GM20000 (cell line): ENCODE results near the gene CCDC68.

Source experiments
- DNase-seq: peaks from one replicate; pipeline ENCODE4 v3.0.0; 2012; ENCODE audit warnings: low spot score
- CTCF ChIP-seq: IDR thresholded peaks from 2 replicates; pipeline ENCODE4 v1.5.1; 2012; ENCODE audit warnings: mild to moderate bottlenecking, control low read depth; ENCODE audit errors: extremely low read depth, missing control alignments

Gene CCDC68, protein sequence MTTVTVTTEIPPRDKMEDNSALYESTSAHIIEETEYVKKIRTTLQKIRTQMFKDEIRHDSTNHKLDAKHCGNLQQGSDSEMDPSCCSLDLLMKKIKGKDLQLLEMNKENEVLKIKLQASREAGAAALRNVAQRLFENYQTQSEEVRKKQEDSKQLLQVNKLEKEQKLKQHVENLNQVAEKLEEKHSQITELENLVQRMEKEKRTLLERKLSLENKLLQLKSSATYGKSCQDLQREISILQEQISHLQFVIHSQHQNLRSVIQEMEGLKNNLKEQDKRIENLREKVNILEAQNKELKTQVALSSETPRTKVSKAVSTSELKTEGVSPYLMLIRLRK

DNA sequence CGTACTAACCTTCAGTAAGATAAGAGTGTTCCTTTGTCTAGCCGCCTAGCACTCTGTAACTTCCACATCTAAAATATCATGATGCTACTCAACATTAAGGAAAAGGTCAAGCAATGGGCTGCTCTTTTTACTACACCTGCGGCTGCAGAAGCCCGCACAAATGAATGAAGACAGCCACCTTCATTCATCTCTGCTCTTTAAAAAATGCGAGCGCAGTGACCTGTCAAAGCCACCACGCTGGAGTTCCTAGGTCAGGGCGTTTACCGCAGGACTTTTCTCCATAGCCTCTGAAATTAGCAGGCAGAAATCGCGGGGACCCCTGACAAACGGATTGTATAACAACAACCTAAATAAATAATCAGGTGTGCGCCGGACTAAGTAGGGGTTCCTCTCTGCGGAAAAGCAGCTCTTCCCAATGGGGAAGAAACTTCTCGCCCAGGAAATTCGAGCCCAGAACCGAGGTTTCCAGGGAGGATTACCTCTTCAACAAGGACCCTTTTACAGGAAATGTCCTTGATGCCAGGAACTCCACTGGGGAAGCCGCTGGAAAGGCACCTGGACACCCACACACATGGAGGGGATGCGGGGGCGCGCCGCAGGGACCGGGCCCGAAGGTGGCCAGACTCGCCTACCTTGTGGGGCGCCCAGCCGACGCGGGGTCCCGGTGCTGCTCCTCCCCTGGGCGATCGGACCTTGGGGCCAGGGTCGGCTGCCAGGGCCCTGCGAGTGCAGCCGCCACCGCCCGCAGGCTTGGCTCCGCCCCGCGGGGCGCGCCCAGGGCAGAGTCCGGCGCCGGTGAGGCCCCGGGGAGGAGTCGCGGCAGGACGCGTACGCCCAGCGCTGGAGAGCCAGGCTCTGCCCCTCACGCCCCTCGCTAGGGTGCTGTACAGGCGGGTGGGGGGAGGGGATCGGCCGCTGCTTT is at the start of gene CCDC68:
Gene CCDC68 (minus strand): TSS at position 758 of the 922 bp plus-strand sequence. CDS start 16,670 bp downstream, outside the sequence.
- no peak for DNase-seq
- TF ChIP-seq CTCF = no peak

DNA sequence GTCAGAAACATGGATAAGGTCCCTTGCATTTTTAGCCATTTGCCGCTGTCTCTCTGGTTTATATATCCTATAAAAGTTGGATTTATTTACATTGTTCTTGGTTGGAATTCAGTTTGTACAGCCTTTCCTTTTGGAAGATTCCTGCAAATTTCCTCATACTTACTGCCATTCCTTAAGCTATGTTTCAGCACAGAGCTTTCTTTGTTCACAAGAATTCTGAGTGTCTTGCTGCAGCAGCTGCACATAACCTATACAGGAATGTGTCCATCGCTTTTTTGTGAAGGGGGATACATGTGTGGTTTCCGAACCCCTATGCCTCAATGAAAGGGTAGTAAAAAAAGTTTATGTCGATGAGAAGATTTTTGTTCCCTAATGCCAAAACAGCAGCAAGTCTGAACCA is 48.3 kb upstream of the CCDC68 start:
- TF ChIP-seq CTCF = no peak
- no peak for DNase-seq

GRCh38 chr18:55003695-55004094 is 44.4 kb upstream of the CCDC68 start:
- TF ChIP-seq CTCF = no peak
- no peak for DNase-seq

GRCh38 chr18:55002261-55002660 is 43.0 kb upstream of the CCDC68 start:
- DNase-seq = no peak
- TF ChIP-seq CTCF = no peak

DNA sequence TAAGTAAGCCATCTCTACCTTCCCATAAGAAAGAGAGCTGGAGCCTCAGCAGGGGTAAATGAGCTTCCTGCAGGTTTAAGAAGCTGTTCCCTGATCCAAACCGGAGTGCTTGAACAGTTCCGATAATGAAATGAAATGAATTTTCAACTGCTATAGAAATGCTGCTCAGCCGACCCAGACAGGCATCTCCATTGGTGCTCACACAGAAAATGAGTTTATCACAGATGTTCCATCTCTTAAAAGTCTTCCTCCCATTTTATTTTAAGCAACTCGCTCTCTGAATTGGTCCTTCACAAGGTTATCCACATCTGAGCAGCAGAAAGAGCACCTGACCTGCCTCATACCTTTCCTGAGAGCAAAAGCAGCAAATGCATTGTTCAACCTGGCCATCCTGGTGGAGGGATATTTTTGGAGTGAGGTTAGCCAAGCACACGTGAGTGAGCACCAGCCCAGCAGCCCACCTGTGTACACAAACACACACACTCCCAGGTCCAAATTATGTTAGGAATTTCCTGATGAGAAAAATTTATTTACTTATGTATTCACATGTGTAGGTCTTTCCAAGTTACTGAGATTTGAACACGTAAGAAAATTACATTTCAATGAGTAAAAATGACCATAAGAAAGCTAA is 42.2 kb upstream of the CCDC68 start:
- TF ChIP-seq CTCF = no peak

GRCh38 chr18:55000529-55000928 is 41.3 kb upstream of the CCDC68 start:
- DNase-seq = no peak
- no peak for TF ChIP-seq CTCF

More for the DNA sequence above, 42.2 kb upstream of the CCDC68 start:
- DNase-seq = no peak
